Fibroblast of the conjunctiva (primary cell): ENCODE measurements around the gene TNIP1.
A peak's percentile ranks its signal among the peaks of the same experiment; 100 is the strongest.

Experiments used
- DNase-seq: peaks from one replicate; pipeline ENCODE4 v3.0.0-alpha.2; 2010; ENCODE audit warnings: low read depth

TNIP1 gene, protein sequence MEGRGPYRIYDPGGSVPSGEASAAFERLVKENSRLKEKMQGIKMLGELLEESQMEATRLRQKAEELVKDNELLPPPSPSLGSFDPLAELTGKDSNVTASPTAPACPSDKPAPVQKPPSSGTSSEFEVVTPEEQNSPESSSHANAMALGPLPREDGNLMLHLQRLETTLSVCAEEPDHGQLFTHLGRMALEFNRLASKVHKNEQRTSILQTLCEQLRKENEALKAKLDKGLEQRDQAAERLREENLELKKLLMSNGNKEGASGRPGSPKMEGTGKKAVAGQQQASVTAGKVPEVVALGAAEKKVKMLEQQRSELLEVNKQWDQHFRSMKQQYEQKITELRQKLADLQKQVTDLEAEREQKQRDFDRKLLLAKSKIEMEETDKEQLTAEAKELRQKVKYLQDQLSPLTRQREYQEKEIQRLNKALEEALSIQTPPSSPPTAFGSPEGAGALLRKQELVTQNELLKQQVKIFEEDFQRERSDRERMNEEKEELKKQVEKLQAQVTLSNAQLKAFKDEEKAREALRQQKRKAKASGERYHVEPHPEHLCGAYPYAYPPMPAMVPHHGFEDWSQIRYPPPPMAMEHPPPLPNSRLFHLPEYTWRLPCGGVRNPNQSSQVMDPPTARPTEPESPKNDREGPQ

GRCh38 chr5:151080613-151081430 lies at the start of gene TNIP1:
Gene TNIP1, minus strand, starts transcription at chr5:151081034. Its CDS starts 15,939 bp downstream, at chr5:151065095.
- peak; percentile 69 for DNase-seq

- DNase-seq: no peak
These were observed 49.5 kb upstream of the TNIP1 start for GRCh38 chr5:151130235-151130921.

DNA sequence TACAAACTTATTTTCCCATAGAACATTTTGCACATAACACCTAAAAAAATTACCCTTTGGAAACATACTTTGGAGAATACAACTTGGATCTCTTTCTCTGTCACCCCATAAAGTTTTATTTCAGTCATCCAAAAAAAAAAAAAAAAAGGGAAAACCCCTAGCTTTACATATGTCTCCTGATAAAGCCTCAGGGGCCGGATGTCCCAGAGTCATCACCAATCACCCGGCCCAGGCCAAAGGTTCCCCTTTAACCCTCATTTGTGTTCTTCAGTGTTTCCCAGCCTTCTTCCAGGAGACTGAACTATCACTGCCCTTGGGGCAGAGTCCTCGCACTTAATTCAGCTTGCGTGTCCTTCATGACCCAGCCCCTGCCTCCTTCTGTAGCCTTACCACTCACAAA lies 48.0 kb upstream of the TNIP1 start:
- DNase-seq: no peak

DNA sequence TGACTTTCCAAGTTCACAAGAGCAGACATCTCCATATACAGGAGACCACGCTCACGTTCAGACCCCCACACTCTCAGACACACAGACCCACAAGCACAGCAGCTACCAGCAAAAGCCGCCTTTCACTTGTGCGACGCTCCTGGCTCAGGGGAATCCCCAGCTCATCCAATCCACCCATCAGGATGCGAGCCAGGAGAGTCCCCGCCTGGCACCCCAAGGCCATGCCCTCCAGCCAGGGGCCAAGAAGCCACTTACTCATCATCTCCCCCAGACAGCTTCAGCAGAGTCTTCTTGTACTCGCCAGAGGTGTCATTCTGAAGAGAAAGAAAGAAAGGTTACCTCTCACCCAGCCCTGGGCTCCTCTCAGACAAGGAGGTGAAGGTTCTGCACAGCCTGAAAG lies 47.1 kb upstream of the TNIP1 start:
- DNase-seq: no peak

- DNase-seq: peak; percentile 60
These were observed 45.4 kb upstream of the TNIP1 start for GRCh38 chr5:151126199-151126645.

- no peak for DNase-seq
These were observed 44.6 kb upstream of the TNIP1 start for GRCh38 chr5:151125421-151125820.

- DNase-seq: no peak
These were observed 43.3 kb upstream of the TNIP1 start for GRCh38 chr5:151123897-151124751.

- no peak for DNase-seq
These were observed 42.0 kb upstream of the TNIP1 start for GRCh38 chr5:151122828-151123227.

GRCh38 chr5:151121665-151122064 lies 40.8 kb upstream of the TNIP1 start:
- DNase-seq: no peak

DNA sequence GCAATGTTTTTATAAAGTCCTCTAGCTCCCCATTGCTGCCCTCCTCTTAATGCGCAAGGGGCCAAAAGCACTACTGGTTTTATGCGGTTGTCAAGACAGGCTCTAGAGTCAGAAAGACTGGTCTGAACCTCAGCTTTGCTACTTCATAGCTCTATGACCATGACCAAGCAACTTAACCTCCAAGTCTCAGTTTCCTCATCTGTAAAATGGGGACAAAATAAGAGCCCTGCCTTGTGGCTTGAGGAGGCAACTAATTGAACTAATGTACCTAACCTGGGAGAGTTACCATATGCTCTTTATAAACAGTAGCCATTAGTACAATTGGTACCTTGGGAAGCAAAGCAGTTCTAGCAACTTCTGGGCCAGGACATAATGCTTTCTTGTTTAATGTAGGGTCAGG lies 40.3 kb upstream of the TNIP1 start:
- DNase-seq: no peak

- no peak for DNase-seq
These were observed 38.2 kb upstream of the TNIP1 start for GRCh38 chr5:151118913-151119575.

DNA sequence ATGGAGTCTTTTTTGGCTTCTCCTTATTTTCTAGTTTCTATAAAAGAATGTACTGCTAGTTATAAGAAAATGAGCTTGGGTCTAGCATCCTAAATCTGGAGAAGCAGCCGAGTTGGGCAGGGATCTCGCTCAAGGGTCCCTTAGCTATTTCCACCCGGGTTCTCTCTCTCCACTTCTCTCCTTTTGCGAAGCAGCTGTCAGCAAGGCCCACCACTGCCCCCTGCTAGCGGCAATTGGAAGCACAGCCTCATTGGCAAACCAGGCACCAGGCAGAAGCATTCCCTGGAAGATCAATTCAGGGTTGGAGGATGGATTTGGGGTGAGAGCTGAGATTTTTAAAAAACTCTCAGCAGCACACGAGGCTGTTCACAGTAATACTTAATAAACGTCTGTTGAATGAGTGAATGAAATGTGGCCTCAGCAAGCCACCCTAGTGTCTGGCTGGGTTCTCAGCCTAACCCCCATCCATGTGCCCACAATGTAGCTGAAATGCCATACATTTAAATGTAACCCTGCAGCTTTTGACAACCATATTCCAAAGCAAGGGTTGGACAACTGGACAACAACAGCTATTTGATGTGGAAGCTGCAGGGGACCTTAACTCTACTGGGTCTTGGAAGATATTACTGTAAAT lies 34.6 kb upstream of the TNIP1 start:
- peak; percentile 35 for DNase-seq

DNA sequence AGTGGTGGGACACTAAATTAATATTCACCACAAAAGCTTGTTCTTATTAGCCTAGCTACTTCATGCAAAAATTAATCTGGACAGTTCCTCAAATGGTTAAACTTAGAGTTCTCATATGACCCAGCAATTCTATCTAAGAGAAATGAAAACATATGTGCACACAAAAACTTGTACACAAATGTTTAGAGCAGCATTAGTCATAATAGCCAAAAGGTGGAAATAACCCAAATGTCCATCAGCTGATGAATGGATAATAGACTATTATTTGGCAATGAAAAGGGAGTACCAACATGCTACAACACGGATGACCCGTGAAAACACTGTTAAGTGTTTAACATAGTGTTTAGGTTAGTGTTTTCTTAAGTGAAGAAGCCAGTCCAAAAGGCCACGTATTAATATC lies 32.8 kb upstream of the TNIP1 start:
- no peak for DNase-seq

DNA sequence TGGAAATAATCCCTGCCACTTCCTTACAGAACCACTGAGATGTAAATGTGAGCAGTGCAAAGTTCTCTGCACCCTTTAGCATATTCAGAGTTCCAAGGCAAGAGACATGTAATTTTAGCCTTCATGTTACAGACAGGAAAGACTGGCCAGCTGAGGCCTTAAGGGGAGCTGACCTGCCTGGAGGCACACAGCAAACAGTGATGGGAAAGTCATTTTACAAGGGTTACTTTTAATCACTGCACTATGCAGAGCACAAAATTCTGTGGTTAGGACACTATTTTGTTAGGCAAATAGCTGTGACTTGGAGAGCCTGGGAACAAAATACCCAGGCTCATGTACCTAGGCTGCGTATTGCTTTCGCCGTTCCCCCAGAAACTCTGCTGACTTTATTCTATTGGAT lies 30.2 kb upstream of the TNIP1 start:
- DNase-seq: no peak

GRCh38 chr5:151110122-151110681 lies 29.4 kb upstream of the TNIP1 start:
- DNase-seq: no peak

DNA sequence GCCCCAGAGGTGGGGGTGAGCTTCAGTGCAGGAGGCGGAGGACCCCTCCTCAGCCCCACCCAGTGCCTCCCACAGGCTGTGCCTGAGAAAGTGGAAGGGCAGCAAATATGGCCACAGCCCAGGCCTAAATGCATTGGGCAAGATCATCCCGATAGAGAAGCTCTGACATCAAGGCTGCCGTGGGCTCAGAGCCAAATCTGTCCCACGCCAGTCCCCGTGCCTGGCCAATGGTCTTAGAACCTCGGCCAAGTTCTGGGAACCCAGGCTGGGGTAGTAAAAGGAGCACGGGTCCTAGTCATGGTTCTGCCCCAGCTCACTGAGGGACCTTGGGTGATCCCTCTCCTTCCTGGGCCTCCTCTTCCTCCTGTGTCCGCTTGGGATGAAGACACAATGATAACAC lies 27.7 kb upstream of the TNIP1 start:
- no peak for DNase-seq

DNA sequence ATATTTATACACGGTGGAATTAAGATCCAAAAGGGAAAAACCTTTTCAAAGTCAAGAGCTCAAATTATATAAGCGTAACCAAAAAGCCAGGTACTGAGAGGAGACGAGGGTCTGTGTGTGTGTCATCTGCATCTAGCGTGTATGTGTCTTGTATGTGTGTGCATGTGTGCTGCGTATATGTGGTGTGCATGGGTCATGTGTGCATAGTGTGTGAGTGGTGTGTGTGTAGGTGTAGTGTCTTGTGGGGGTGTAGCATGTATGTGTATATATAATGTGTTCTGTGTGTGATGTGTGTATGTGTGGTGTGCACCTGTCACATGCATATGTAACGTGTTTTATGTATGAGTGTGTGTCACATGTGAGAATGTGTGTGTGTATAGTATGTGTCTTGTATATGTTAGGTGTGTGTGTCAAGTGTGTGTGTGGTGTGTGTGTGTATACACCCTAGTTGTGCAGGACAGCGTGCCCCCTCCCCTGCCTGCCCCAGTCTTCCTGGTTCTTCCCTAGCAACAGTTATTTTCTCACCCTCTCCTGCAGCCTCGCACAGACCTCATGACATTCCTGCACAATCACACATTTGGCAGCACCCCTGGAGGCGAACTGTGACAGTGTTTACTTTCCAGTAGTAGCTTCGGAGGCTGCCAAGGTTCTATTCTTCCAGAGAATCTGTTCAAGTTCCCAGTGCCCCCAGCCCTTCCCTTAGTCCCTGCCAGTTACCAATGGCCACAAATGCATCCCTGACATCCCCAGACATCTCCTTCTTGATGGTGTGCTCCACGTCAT lies 27.1 kb upstream of the TNIP1 start:
- no peak for DNase-seq

DNA sequence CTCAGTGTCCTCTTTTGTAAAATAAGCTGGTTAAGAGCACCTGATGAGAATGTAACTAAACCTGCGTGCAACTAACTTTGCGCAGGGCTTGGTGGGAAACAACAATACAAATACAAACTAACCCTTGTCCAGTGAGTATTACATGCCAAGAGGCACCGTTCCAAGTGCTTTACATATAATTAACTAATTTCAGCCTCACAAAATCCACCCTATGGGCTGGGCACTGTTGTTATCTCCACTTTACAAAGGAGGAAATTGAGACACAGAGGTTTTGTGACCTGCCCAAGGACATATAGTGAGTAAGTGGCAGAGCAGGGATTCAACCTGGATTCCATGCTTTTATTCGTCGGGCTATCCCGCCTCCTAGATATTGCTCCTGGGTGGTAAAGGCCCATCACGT lies 26.2 kb upstream of the TNIP1 start:
- DNase-seq: no peak

DNA sequence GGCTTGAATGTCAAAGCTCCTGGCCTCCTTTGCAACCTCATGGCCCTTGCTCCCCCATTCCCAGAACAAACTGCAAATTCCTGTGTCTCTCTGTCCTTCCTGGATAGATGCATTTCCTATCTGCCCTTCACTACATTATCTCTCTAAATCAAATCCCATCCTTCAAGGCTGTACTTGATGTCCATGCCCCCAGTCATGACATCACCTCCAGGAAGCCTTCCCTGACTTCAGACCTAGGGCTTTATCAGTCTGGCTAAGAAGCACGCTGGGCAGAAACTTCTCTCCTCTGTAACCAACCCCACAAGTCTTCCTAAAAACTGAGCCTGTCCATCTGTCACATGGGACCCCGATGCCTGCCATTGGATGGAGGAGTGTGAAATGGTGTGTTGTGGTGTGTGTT lies 25.7 kb upstream of the TNIP1 start:
- DNase-seq: no peak
